HuH-7 (cell line): ENCODE measurements around the gene SMARCB1.

Experiments
- DNase-seq: peaks from one replicate; pipeline ENCODE4 v3.0.0; 2011; ENCODE audit warnings: low spot score

SMARCB1 gene

GRCh38 chr22:23786752-23787599 is at the start of gene SMARCB1:
SMARCB1 (plus strand) TSS chr22:23786966; CDS start chr22:23787170, 204 bp downstream.
- DNase-seq, result peak; percentile 97

- no peak for DNase-seq
These were observed 49.1 kb upstream of the SMARCB1 start for GRCh38 chr22:23737696-23738095.

GRCh38 chr22:23742505-23743264 is 44.1 kb upstream of the SMARCB1 start:
- DNase-seq, result no peak

GRCh38 chr22:23743303-23743705 is 43.5 kb upstream of the SMARCB1 start:
- DNase-seq, result no peak

GRCh38 chr22:23744001-23744400 is 42.8 kb upstream of the SMARCB1 start:
- no peak for DNase-seq

- no peak for DNase-seq
These were observed 42.3 kb upstream of the SMARCB1 start for GRCh38 chr22:23744485-23744884.

GRCh38 chr22:23745791-23746190 is 41.0 kb upstream of the SMARCB1 start:
- DNase-seq, result no peak

- no peak for DNase-seq
These were observed 36.9 kb upstream of the SMARCB1 start for GRCh38 chr22:23749841-23750301.

- no peak for DNase-seq
These were observed 36.4 kb upstream of the SMARCB1 start for GRCh38 chr22:23750367-23750713.

- DNase-seq, result peak; percentile 88
These were observed 35.9 kb upstream of the SMARCB1 start, which contains the start of gene ZNF70 for GRCh38 chr22:23750714-23751440. ZNF70 (minus strand) TSS chr22:23751112; CDS start chr22:23745140, 5,972 bp downstream.

- DNase-seq, result peak; percentile 52
These were observed 35.2 kb upstream of the SMARCB1 start for GRCh38 chr22:23751441-23751996.

- no peak for DNase-seq
These were observed 34.6 kb upstream of the SMARCB1 start for GRCh38 chr22:23752090-23752691.

- no peak for DNase-seq
These were observed 34.0 kb upstream of the SMARCB1 start for GRCh38 chr22:23752750-23753149.

GRCh38 chr22:23753385-23753784 is 33.4 kb upstream of the SMARCB1 start:
- DNase-seq, result no peak

- no peak for DNase-seq
These were observed 32.4 kb upstream of the SMARCB1 start, which contains the start of gene VPREB3 for GRCh38 chr22:23754220-23754919. VPREB3 (minus strand) TSS chr22:23754425; CDS start chr22:23754363, 62 bp downstream.

GRCh38 chr22:23754980-23755636 is 31.7 kb upstream of the SMARCB1 start:
- DNase-seq, result no peak

GRCh38 chr22:23755711-23756110 is 31.1 kb upstream of the SMARCB1 start:
- no peak for DNase-seq

GRCh38 chr22:23756891-23757290 is 29.9 kb upstream of the SMARCB1 start:
- DNase-seq, result no peak

- no peak for DNase-seq
These were observed 27.2 kb upstream of the SMARCB1 start for GRCh38 chr22:23759566-23759965.

- DNase-seq, result no peak
These were observed 26.7 kb upstream of the SMARCB1 start for GRCh38 chr22:23760056-23760455.
